Erythroblast (primary cell): ENCODE data around the gene ZFYVE21.
"Not testable (repeated sequence)": the region's sequence is repeated elsewhere in the genome, so short reads cannot be mapped to it uniquely, and the experiment has no call there.

Source experiments
- DNase-seq, 2 experiments: peaks; one replicate each; lab custom pipeline; 2025; lab: John Stamatoyannopoulos, UW
- GATA1 ChIP-seq: IDR thresholded peaks from 2 replicates; pipeline ENCODE4 v1.6.1; 2011; ENCODE audit warnings: low read depth, mild to moderate bottlenecking, control low read depth, low read length, moderate library complexity
- POLR2A ChIP-seq: IDR thresholded peaks from 2 replicates; pipeline ENCODE4 v1.6.1; 2011; ENCODE audit warnings: mild to moderate bottlenecking, low read length

Gene ZFYVE21

DNA sequence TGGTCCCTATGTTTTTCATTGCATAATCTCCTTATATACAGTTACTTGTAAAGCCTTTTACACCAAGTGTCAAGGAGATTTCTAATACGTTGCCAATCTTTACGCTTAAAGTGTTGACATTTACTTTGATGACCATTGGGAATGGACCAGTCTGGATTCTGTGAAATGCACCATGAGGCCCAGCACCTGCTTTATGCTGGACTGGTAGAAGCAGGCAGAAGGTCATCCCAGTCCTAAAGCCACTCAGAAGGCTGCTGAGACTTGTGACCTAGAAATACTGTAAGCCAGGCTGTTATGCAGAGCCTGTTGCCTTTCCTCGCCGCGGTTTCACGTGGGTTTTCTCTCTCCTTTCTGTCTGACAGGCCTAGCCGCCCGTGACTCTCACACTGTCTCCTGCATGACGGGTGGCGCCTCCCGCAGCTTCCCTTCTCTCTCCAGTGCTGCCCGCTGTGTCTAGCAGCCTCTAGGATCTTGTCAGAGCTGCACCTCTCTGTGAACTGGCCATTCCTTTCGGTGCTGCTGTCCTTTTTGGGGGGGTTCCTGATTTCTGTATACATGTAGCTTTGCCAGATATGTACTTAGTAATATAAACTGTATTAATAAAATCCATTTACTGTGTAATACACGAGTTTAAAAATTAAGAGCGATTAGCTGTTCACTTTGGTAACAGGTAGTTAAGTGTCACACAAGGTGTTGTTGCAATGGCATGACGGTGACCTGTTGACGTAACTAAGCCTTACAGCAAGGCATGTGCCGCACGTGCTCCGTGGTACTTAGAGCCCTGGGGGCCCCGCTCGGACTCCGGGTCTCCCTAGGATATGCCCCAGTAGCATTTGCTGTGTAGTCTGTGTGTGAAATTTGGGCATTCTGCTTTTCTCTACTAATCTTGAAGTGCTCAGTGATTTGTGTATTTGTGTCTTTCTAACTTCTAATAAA, 30.1 kb upstream of the ZFYVE21 start:
- TF ChIP-seq POLR2A (no peak), GATA1 (no peak)

DNA sequence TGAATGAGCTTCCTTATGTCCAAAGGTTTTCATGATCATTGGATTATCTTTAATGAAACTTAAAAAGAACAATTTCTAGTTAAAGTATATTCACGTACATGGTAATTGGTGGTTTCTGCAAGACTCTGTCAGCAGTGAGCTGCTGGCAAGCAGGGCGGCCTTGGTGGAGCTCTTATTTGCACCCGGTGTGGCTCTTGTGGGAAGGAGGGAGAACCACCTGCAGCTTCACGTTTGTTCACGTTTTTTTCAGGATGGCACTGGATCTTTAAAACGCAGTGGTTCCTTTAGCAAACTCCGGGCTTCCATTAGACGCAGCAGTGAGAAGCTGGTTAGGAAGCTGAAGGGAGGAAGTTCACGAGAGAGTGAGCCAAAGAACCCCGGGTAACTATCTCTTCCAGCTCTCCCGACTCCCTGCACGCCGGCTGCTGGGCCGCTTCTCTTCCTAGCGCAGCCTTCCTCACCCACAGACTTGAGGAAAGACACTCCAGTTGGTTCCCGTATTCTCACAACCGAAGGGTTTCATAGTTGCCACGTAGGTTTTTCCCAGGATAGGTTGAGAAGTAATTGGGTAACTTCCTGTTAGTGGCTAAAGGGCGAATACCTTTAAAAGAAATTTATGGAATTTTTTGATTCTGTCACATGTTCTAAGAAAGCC, 28.7 kb upstream of the ZFYVE21 start:
- TF ChIP-seq GATA1 (no peak), POLR2A (no peak)
- no peak for DNase-seq

More for the DNA sequence above, 30.1 kb upstream of the ZFYVE21 start:
- DNase-seq: no peak

DNA sequence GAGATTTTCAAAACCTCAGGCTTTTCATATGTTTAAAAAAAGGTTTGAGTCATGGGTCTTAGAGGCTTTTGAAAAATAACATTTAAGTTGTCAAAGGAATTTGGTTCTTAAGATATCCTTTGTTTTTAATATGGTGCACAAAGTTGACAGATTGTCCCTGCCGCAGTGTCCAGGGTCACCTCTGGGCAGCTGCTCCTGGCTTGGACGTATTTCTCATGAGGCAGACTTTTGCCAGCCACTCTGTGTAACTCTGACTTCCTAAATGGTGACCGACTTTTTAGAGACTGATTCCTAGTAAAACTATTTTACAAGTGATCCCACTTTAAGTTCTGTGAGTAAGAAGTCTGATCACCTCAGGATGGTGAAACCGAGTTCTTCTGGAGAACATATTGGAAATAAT, 27.9 kb upstream of the ZFYVE21 start:
- TF ChIP-seq GATA1 (no peak), POLR2A (no peak)
- DNase-seq: no peak

DNA sequence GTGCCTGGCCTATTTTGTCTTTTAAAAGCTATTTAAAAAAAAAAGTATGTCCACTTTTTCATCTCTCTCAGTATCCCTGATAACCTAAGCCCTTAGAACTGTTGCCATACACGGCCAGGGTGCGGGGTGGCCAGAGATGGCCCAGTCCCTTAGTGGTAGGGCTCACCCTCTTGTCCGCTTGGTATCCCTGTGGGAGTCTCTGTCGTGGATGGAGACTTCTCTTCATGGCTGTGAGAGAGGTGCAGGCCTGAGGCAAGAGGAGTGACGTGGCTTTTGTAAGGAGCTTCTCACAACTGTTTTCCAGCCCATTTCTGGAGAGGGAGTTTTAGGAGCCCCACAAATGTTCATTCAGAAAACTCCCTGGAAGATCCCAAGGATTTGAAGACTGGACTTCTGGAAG, 27.2 kb upstream of the ZFYVE21 start:
- TF ChIP-seq GATA1 (no peak), POLR2A (no peak)
- DNase-seq: no peak

DNA sequence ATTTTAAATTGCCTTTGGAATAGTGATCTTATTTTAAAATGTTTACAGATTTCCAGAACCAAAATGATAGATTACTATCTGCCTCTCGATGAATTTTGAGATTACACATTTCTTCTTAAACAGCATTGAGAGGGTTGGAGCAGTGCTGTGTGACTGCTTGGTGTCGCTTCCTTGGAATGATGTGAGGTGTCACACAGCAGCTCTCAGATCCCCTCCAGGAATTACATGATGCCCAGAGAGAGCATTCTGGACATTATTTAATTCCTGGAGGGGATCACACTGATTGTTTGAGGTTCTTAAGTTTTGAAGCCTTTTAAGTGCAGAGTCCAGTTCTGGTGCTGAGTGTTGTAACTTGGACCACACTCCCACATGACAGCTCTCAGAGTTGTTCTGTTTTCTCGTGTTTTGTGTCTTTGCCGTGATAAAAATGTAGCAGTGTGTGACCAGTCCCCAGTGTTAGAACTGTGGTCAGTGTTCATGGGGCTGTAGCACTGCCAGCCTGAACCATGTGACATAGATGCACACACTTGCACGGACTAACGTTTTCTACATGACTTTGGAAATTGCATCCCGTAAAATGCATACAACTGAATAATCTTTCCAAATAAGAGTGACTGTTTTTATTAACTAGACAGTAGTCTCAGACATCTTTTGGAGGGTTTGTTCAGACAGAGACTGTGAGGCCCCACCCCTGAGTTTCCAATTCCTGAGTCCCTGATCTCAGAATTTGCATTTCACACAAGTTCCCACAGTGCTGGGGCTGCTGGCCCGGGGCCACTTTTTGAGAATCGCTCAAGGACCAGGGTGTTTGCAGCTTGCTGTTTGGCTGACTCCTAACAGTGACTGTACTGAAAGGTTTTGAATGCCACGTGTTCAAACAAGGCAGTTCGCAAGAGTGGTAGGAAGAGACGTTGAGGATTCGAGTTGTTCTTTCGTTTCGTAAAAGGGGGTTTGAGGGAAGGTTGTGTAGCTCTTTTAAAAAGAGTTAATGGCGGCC, 26.4 kb upstream of the ZFYVE21 start:
- DNase-seq: no peak

DNA sequence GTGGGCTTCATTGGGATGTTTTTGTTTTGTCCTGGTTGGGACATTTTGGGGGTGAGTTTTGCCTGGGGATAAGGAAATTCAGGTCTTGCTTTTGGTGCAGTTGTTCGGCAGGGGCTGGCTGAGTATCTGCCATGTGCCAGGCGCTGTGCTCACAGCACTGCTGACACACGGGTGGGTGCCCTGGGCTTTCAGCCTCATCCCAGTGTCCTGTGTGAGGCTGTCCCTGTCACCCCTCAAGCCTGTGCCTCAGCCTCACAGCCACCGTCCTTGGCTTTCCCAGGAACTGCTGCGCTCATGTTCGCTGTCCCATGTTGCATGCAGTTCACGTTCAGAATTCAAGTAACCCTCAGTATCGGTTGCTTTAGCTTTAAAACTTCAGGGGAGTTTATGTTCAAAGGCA, 25.3 kb upstream of the ZFYVE21 start:
- no peak for DNase-seq
- TF ChIP-seq POLR2A (no peak), GATA1 (no peak)

More for the DNA sequence above, 26.4 kb upstream of the ZFYVE21 start:
- TF ChIP-seq GATA1 (no peak), POLR2A (no peak)

DNA sequence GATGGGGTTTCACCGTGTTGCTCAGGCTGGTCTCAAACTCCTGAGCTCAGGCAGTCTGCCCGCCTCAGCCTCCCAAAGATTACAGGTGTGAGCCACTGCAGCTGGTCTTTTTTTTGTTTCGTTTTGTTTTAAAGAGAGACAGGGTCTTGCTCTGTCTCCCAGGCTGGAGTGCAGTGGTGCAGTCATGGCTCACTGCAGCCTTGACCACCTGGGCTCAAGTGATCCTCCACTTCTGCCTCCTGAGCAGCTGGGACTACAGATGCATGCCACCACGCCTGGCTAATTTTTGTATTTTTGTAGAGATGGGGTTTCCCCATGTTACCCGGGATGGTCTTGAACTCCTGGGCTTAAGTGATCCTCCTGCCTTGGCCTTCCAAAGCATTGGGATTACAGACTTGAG, 24.0 kb upstream of the ZFYVE21 start:
- DNase-seq: not testable (repeated sequence)

DNA sequence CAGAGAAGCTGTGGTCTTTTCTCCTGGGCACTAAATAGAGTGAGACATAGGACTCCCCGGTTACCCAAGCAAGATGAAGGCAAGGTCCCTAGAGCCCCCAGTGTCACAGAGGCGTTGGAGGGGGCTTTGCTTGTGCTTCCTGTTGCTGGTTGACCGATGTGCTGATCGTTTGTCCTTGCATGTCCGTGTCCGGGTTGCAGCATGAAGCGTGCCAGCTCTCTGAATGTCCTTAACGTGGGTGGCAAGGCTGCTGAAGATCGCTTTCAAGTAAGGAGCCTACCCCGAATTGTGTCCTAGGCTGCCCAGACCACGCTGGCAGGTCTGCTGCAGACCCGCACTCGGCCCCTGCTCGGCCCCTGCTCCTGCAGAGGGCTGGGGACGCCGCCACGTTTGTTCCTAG, 23.5 kb upstream of the ZFYVE21 start:
- no peak for TF ChIP-seq GATA1
- no peak for TF ChIP-seq POLR2A
- DNase-seq: no peak

DNA sequence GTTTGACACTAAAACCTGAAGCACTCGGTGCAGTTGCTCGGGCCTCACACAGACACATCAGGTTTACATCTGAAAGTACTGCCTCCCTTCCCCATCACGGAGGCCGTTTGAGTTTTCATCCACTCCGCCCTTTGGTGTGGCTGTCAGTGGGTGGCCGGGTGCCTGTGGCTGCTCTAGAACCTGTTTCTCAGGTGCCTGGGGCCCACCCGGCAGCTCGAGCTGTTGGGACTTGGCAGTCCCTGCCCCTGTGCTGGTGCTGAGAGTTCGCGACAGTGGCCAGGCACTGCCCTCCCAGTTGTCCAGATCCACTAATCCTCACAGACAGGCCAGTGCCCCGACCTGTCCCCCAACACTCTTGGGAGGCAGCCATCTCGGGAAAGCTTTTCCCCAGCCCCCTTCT, 22.7 kb upstream of the ZFYVE21 start:
- TF ChIP-seq POLR2A (no peak), GATA1 (no peak)
- DNase-seq: no peak

DNA sequence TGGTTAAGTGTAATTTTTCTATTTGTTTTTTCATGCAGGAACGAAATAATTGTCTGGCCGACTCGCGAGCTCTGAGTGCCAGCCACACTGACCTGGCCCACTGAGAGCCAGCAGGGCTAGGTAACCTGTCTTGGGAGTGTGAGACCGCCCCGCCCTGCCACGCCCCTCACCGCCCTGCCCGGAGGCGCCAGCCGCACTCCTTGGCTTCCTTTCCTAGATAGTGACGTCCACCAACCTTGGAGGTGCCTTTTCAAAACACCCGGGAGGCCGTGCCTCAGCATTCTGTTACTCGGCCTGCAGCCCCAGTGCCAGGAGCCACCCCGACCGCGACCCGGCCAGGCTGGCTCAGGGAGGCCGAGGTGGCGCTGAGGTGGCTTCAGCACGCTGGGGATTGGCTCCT, 22.1 kb upstream of the ZFYVE21 start:
- TF ChIP-seq GATA1: no peak
- TF ChIP-seq POLR2A: no peak
- no peak for DNase-seq

DNA sequence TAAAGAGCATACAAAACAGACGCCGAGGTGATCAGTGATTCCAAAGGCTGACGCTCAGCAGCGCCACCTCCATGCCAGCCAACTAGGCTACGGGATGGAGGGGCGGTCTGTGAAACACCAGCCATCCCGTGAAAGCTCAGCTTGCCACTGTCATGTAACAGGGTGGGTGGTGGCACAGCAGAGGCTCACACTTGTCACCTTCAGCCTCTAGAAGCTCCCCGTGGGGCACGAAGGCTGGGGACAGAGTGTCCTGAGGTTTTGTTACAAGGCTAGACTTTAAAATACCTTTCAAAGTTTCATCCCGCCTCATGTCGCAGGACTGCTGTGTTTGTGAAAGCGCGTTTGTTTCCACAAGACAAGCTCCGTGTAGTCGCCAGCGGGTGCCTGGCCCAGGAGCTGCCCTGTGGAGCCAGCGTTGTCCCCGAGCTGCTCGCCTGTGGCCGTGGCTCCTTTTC, 21.0 kb upstream of the ZFYVE21 start:
- TF ChIP-seq POLR2A: no peak
- TF ChIP-seq GATA1: no peak
- no peak for DNase-seq

DNA sequence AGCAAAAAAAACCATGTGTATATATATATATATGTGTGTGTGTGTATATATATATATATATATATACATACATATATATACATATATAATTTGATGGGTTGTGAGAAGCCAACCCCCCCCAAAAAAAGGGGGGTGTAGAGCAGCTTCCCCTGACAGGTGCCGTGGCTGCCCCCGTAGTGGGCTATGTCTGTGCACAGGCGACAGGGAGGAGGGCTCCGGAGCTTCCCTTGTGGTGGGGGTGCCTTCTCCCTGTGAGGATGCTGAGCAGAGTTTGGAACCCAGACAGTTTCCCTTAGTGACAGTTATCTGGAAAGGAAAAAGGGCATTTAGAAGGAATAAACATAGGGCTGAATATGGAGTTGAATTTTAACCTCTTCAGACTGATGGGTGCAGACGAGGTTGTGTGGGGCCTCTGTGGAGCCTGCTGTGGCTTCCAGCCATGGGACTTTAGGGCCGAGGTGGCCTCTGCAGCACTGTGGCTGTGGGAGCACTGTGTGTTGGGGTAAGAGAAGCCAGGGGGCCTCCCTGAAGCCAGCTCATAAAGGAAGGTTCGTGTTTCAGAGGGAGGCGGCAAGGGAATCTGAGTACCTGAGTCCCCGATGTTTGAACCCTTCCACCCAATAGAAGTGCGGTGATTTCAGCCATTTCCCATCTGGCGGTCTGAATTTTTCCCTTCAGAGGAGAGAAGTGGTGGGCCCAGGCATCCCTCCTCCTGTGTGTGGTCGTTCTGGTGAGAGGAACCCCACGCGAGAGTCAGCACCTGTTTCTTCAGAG, 20.1 kb upstream of the ZFYVE21 start:
- DNase-seq: no peak
- TF ChIP-seq GATA1: no peak
- no peak for TF ChIP-seq POLR2A

DNA sequence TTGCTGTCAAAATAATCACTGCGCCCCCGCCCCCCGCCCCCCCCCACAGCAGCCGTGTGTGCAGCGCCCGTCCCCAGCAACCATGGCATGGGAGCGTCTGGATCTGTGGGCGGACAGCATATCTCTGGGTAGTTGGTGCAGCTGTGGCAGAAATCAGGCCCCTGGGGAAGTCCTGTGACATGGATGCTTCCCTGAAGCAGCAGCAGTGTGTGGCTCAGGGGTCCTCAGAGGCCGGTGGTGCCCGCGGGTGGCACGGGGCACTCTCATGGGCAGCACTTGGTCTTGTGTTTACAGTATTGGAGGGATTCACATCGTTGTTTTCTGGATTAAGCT, 19.6 kb upstream of the ZFYVE21 start:
- DNase-seq: no peak
- TF ChIP-seq POLR2A (no peak), GATA1 (no peak)
